ENCODE measurements around the gene ACP7. TPM values are rescaled to one million over a fixed set of nuclear protein-coding genes. Genes with fewer than 3 reads are reported as not detected.

The ACP7 gene
- total and polyA plus RNA-seq, 10 of the 15 experiments (the other 5 are each of a cell fraction or from before 2014, with no cell fraction given): not detected

- Histone ChIP-seq H3K4me3 (no peak overlapping the region), H3K4me2 (ENCODE audit: control insufficient read depth, insufficient read depth) (no peak overlapping the region), H3K4me1 (ENCODE audit: control insufficient read depth, insufficient read depth, low read length) (no peaks in the 10 kb centered on the region), H3K9ac (ENCODE audit: control insufficient read depth, insufficient read depth, low read length) (no peak overlapping the region), H3K9me3 (replicated peaks; ENCODE audit: control insufficient read depth, insufficient read depth, low read length) (no peaks in the 10 kb centered on the region; the same call in 2 of the 3 replicates), H2AFZ (ENCODE audit: control insufficient read depth, low read depth, low read length) (no peak overlapping the region), H3K27ac (ENCODE audit: control insufficient read depth, insufficient read depth) (no peak overlapping the region), H3K36me3 (ENCODE audit: control insufficient read depth in 2 of 2, insufficient read depth in 2 of 2, low read length in 1 of 2) (no peaks in the 10 kb centered on the region), H3K27me3 (replicated peaks in 1 of 2; ENCODE audit: control insufficient read depth in 2 of 2, insufficient read depth in 2 of 2, low read length in 1 of 2) (no peaks in the 10 kb centered on the region), H4K20me1 (ENCODE audit: control insufficient read depth, insufficient read depth) (no peaks in the 10 kb centered on the region), H3K79me2 (ENCODE audit: control insufficient read depth, insufficient read depth, low read length) (no peaks in the 10 kb centered on the region)
- DNase-seq (ENCODE audit: low read depth, low spot score): no peak
- ATAC-seq: no peak
- CTCF ChIA-PET: interaction anchor here (1.2 to 1.6 kb wide), 3 partner anchors 8 to 48 kb away, joined by 3 read pairs; no protein-coding TSS in a partner anchor
- POLR2A ChIA-PET: interaction anchor here (0.6 kb wide), 2 partner anchors 31 to 303 kb away, joined by 3 read pairs; no protein-coding TSS in a partner anchor
- RAD21 ChIA-PET (ENCODE audit: unreplicated experiment): interaction anchor here (0.8 kb wide), 1 partner anchor 70 kb away, joined by 3 read pairs; the partner anchor contains the start of gene FBXO17
- in situ Hi-C loops (cut with MboI) (no loop called here), intact Hi-C loops (cut with micrococcal nuclease; ENCODE audit: unreplicated experiment) (no loop called here)
- no peak for FAIRE-seq
- SMC1A ChIA-PET (ENCODE audit: uncharacterized antibody, unreplicated experiment): no interaction called here
- TF ChIP-seq ESRRA (IDR thresholded peaks at IDR 0.05; ENCODE audit: low read length) (no peak), NFYB (IDR thresholded peaks at IDR 0.05; ENCODE audit: insufficient read depth, low read depth, low read length) (no peak), PAX5 (IDR thresholded peaks at IDR 0.05; ENCODE audit: borderline replicate concordance, low read depth, low read length) (no peak), CEBPB (IDR thresholded peaks at IDR 0.05; ENCODE audit: borderline replicate concordance in 1 of 2, low read depth in 2 of 2, low read length in 2 of 2) (no peak), RB1 (IDR thresholded peaks at IDR 0.05; ENCODE audit: borderline replicate concordance) (no peak)
- WGBS (ENCODE audit: insufficient coverage, insufficient replicate concordance, low lambda C conversion rate, missing lambda C conversion rate): 31% methylated on average over 6 of the region's 6 CpGs
- BruUV-seq (replicated peaks): no TSS peak
Measured at GRCh38 chr19:39045506-39045905, 38.7 kb upstream of the ACP7 start.

- ChIA-PET CTCF (interaction anchor here (1.2 to 1.6 kb wide), 3 partner anchors 8 to 47 kb away, joined by 3 read pairs; no protein-coding TSS in a partner anchor), SMC1A (ENCODE audit: uncharacterized antibody, unreplicated experiment) (interaction anchor here (1.7 kb wide), 1 partner anchor 8 kb away, joined by 4 read pairs; no protein-coding TSS in a partner anchor), POLR2A (interaction anchor here (0.6 kb wide), 4 partner anchors 31 to 304 kb away, joined by 3 read pairs; no protein-coding TSS in a partner anchor), RAD21 (ENCODE audit: unreplicated experiment) (interaction anchor here (0.8 kb wide), 1 partner anchor 70 kb away, joined by 3 read pairs; the partner anchor contains the start of gene FBXO17)
- ATAC-seq: peak; percentile 83
- in situ Hi-C loops (cut with MboI) (no loop called here), intact Hi-C loops (cut with micrococcal nuclease; ENCODE audit: unreplicated experiment) (no loop called here)
- no peak overlapping the region for H3K4me2 ChIP-seq (ENCODE audit: control insufficient read depth, insufficient read depth)
- no peaks in the 10 kb centered on the region for H3K36me3 ChIP-seq (ENCODE audit: control insufficient read depth in 2 of 2, insufficient read depth in 2 of 2, low read length in 1 of 2)
- no peaks in the 10 kb centered on the region for H4K20me1 ChIP-seq (ENCODE audit: control insufficient read depth, insufficient read depth)
- H3K9ac ChIP-seq (ENCODE audit: control insufficient read depth, insufficient read depth, low read length): no peak overlapping the region
- no peak for DNase-seq (ENCODE audit: low read depth, low spot score)
- no peaks in the 10 kb centered on the region for H3K27me3 ChIP-seq (replicated peaks in 1 of 2; ENCODE audit: control insufficient read depth in 2 of 2, insufficient read depth in 2 of 2, low read length in 1 of 2)
- H3K9me3 ChIP-seq (replicated peaks; ENCODE audit: control insufficient read depth, insufficient read depth, low read length): no peaks in the 10 kb centered on the region; the same call in 2 of the 3 replicates
- 36% methylated on average over 7 of the region's 7 CpGs for WGBS (ENCODE audit: insufficient coverage, insufficient replicate concordance, low lambda C conversion rate, missing lambda C conversion rate)
- no peaks in the 10 kb centered on the region for H3K4me1 ChIP-seq (ENCODE audit: control insufficient read depth, insufficient read depth, low read length)
- no TSS peak for BruUV-seq (replicated peaks)
- H3K27ac ChIP-seq (ENCODE audit: control insufficient read depth, insufficient read depth): no peak overlapping the region
- H3K79me2 ChIP-seq (ENCODE audit: control insufficient read depth, insufficient read depth, low read length): no peaks in the 10 kb centered on the region
- H3K4me3 ChIP-seq: no peak overlapping the region
- FAIRE-seq: no peak
- no peak overlapping the region for H2AFZ ChIP-seq (ENCODE audit: control insufficient read depth, low read depth, low read length)
- TF ChIP-seq TCF3 (IDR thresholded peaks at IDR 0.05; ENCODE audit: borderline replicate concordance, insufficient read depth, low read depth, low read length): no peak
- peak; percentile 85 for TF ChIP-seq NR2C1 (IDR thresholded peaks at IDR 0.05)
- no peak for TF ChIP-seq GATAD2B (conservative IDR thresholded peaks at IDR 0.05; ENCODE audit: low read depth)
- TF ChIP-seq, protein P1, sequence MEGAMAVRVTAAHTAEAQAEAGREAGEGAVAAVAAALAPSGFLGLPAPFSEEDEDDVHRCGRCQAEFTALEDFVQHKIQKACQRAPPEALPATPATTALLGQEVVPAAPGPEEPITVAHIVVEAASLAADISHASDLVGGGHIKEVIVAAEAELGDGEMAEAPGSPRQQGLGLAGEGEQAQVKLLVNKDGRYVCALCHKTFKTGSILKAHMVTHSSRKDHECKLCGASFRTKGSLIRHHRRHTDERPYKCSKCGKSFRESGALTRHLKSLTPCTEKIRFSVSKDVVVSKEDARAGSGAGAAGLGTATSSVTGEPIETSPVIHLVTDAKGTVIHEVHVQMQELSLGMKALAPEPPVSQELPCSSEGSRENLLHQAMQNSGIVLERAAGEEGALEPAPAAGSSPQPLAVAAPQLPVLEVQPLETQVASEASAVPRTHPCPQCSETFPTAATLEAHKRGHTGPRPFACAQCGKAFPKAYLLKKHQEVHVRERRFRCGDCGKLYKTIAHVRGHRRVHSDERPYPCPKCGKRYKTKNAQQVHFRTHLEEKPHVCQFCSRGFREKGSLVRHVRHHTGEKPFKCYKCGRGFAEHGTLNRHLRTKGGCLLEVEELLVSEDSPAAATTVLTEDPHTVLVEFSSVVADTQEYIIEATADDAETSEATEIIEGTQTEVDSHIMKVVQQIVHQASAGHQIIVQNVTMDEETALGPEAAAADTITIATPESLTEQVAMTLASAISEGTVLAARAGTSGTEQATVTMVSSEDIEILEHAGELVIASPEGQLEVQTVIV (IDR thresholded peaks at IDR 0.05; ENCODE audit: borderline replicate concordance, partially characterized antibody): no peak
- TF ChIP-seq BMI1 (IDR thresholded peaks at IDR 0.05; ENCODE audit: borderline replicate concordance): peak; percentile 54; the same call in 1 of the 2 replicates
- peak; percentile 61; the same call in 1 of the 3 replicates for TF ChIP-seq POU2F2 (IDR thresholded peaks at IDR 0.05; ENCODE audit: borderline replicate concordance, low read depth, low read length)
- TF ChIP-seq POLR2AphosphoS2 (IDR thresholded peaks at IDR 0.05; ENCODE audit: low read depth, low read length): no peak
- TF ChIP-seq LARP7 (IDR thresholded peaks at IDR 0.05): no peak
- TF ChIP-seq CHD2 (IDR thresholded peaks at IDR 0.05; ENCODE audit: borderline replicate concordance, low read depth, low read length): no peak
Measured at GRCh38 chr19:39046037-39046821, 37.9 kb upstream of the ACP7 start.
